ENCODE measurements around the gene ADIPOR1.
A peak's percentile ranks its signal among the peaks of the same experiment; 100 is the strongest.
"Not testable (repeated sequence)": the region's sequence is repeated elsewhere in the genome, so short reads cannot be mapped to it uniquely, and the experiment has no call there.

The ADIPOR1 gene

DNA sequence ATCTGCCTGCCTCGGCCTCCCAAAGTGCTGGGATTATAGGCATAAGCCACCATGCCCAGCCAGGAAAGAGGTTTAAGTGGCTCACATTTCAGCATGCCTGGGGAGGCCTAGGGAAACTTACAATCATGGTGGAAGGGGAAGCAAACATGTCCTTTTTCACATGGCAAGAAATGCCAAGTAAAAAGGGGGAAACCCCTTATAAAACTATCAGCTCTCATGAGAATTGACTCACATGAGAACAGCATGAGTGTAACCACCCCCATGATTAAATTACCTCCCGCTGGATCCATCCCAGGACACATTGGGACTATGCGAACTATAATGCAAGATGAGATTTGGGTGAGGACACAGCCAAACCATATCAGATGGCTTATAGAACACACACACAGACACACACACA is 22.3 kb downstream of the ADIPOR1 start:
- TF ChIP-seq GATA1 (IDR thresholded peaks at IDR 0.05; ENCODE audit: low read depth, low read length) (no peak), POLR2A (IDR thresholded peaks at IDR 0.05; ENCODE audit: low read length) (no peak)

GRCh38 chr1:202934755-202935154 is 23.4 kb downstream of the ADIPOR1 start:
- TF ChIP-seq POLR2A (IDR thresholded peaks at IDR 0.05; ENCODE audit: low read length) = no peak
- TF ChIP-seq GATA1 (IDR thresholded peaks at IDR 0.05; ENCODE audit: low read depth, low read length) = no peak
- DNase-seq = no peak

More for the DNA sequence above, 22.3 kb downstream of the ADIPOR1 start:
- no peak for DNase-seq

GRCh38 chr1:202932476-202932875 is 25.6 kb downstream of the ADIPOR1 start:
- TF ChIP-seq GATA1 (IDR thresholded peaks at IDR 0.05; ENCODE audit: low read depth, low read length) (no peak), POLR2A (IDR thresholded peaks at IDR 0.05; ENCODE audit: low read length) (no peak)
- no peak for DNase-seq

DNA sequence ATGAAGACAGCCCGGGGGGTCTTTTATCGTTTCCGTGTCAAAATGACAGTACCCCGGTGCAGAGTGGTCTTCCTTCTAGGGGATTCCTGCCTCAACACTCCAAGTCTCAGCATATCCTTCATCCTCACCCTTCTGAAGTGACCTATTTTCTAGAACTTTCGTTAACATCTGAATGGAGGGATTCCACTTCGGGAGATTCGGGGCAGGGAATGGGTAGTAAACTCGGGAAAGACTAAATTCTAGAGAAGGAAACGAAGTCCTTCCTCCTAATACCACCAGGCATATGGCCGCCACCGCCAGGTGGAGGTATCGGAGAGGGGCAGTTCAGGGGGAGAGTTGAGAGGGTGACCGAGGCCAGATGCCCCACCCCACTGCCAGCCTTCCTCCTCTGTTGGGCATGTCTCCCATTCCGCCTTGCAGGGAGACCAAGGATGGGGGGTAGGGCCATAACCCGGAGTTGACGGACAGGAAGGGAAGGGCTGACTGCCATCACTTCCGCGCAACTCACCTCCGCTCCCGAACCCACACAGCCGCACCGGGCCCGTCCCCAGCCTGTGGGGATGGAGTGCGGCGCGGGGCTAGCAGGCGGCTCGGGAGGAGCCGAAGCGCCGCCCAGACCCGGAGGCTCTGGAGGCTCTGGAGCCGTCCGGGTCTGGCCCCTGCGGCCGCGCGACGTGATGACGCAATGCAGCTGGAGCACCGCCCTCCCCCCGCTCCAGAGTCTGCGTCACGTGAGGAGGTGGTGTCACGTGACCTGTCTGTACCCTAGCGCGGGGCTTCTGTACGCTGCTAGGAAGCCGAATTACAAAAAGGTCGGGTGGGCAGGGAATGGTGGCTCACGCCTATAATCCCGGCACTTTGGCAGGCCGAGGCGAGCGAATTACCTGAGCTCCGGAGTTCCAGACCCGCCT is 31.3 kb downstream of the ADIPOR1 start, which contains the start of gene KLHL12:
Gene KLHL12 (minus strand): TSS at position 654 of the 911 bp plus-strand sequence. CDS start 2,072 bp downstream, outside the sequence.
- TF ChIP-seq GATA1 (IDR thresholded peaks at IDR 0.05; ENCODE audit: low read depth, low read length) (no peak), POLR2A (IDR thresholded peaks at IDR 0.05; ENCODE audit: low read length) (peak; percentile 98)
- peak; percentile 99 for DNase-seq

- DNase-seq = no peak
- TF ChIP-seq GATA1 (IDR thresholded peaks at IDR 0.05; ENCODE audit: low read depth, low read length) (no peak), POLR2A (IDR thresholded peaks at IDR 0.05; ENCODE audit: low read length) (no peak)
Observed at GRCh38 chr1:202923533-202923932, 34.6 kb downstream of the ADIPOR1 start.

DNA sequence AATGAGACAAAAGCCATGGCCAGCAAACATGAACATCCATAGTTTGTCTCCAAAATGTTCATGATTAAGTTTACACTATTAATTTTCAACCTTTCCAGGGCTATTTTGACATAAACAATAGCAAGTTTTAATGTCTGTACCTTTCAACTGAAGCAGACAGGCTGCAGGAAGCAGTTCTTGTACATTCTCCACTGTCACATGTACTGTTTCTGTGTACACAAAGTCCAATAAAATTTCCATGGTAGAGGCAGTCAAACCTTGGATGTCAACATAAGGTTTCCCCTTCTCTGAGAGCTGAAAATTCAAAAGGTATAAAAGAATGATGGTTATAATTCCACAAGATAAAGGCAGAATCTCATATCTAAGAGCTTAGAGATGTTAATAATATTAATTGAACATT is 38.5 kb downstream of the ADIPOR1 start:
- DNase-seq = no peak
- no peak for TF ChIP-seq GATA1 (IDR thresholded peaks at IDR 0.05; ENCODE audit: low read depth, low read length)
- no peak for TF ChIP-seq POLR2A (IDR thresholded peaks at IDR 0.05; ENCODE audit: low read length)

DNA sequence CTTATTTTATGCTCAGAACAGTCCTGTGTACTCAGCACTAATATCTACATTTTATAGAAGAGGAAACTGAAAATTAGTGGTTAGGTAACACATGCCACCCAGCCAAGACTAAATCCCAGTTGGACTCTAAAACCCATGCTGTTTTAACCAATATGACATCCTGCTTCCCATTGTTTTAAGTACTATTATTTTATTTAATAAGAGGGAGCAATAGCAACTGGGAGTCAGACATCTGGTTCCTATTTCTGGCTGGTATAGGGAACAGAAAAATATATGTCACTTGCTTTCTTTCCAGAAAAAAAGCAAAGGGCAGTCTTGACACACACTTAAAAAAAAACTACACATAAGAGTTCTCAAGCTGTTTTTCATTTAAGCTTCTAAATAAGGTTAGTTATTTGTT is 43.0 kb downstream of the ADIPOR1 start:
- TF ChIP-seq POLR2A (IDR thresholded peaks at IDR 0.05; ENCODE audit: low read length) (no peak), GATA1 (IDR thresholded peaks at IDR 0.05; ENCODE audit: low read depth, low read length) (no peak)
- no peak for DNase-seq

DNA sequence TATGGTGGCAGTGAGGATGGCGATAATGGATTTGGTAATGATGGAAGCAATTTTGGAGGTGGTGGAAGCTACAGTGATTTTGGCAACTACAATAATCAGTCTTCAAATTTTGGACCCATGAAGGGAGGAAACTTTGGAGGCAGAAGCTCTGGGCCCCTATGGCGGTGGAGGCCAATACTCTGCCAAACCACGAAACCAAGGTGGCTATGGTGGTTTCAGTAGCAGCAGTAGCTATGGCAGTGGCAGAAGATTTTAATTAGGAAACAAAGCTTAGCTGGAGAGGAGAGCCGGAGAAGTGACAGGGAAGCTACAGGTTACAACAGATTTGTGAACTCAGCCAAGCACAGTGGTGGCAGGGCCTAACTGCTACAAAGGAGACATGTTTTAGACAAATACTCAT is 45.6 kb downstream of the ADIPOR1 start:
- not testable (repeated sequence) for DNase-seq

DNA sequence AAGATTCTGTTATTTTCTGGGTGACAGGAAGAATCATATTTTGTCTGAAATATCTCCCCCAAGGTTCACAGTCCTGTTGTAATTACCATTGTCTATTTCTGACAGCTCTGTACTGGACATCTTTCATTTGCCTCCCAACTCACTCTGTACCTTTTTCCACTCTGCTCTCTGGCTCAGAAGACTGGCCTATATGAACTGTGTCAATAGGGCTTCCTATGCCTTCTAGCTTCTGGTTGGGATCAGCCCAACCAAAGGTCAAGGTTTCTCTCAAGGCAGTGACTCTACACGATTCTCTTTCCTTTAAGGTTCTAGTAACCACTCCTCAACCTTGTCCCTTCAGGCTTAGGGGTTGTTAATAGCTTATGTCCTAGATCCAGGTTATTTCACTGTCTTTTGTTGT is 48.6 kb downstream of the ADIPOR1 start:
- TF ChIP-seq POLR2A (IDR thresholded peaks at IDR 0.05; ENCODE audit: low read length) (no peak), GATA1 (IDR thresholded peaks at IDR 0.05; ENCODE audit: low read depth, low read length) (no peak)
- DNase-seq = no peak

- TF ChIP-seq GATA1 (IDR thresholded peaks at IDR 0.05; ENCODE audit: low read depth, low read length) (no peak), POLR2A (IDR thresholded peaks at IDR 0.05; ENCODE audit: low read length) (no peak)
Observed at GRCh38 chr1:202908998-202909397, 49.1 kb downstream of the ADIPOR1 start.

GRCh38 chr1:202905331-202905730 is 52.8 kb downstream of the ADIPOR1 start:
- no peak for TF ChIP-seq POLR2A (IDR thresholded peaks at IDR 0.05; ENCODE audit: low read length)
- no peak for TF ChIP-seq GATA1 (IDR thresholded peaks at IDR 0.05; ENCODE audit: low read depth, low read length)

More at GRCh38 chr1:202908998-202909397, 49.1 kb downstream of the ADIPOR1 start:
- DNase-seq = no peak

DNA sequence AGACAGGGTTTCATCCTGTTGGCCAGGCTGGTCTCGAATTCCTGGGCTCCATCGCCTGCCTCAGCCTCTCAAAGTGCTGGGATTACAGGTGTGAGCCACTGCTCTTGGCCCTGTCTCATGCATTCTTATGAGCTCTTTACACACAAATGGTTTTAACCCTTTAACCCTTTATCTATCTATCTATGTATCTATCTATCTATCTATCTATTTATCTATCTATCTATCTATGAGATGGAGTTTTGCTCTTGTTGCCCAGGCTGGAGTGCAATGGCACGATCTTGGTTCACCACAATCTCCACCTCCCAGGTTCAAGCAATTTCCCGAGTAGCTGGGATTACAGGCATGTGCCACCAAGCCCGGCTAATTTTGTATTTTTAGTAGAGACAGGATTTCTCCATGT is 54.3 kb downstream of the ADIPOR1 start:
- not testable (repeated sequence) for DNase-seq

More at GRCh38 chr1:202905331-202905730, 52.8 kb downstream of the ADIPOR1 start:
- peak; percentile 34 to 57 for DNase-seq

DNA sequence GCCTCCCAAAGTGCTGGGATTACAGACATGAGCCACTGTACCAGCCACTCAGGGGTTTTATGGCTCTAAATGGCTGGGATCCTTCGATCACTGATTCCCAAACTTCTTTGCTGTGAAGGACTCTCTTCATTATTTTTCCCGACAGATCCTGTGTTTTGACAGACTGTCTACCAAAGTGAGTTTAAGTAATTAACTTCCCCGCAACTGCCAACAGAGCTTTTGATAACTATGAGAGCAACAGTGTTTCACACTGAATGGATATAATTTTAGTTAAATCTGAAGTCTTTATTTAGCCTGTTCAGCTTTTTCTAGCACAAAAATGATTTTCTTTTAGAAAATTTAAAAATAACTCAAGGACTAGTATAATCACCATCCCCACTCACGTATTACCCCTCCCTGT is 56.6 kb downstream of the ADIPOR1 start:
- no peak for TF ChIP-seq GATA1 (IDR thresholded peaks at IDR 0.05; ENCODE audit: low read depth, low read length)
- no peak for TF ChIP-seq POLR2A (IDR thresholded peaks at IDR 0.05; ENCODE audit: low read length)
- DNase-seq = no peak

- DNase-seq = no peak
- no peak for TF ChIP-seq GATA1 (IDR thresholded peaks at IDR 0.05; ENCODE audit: low read depth, low read length)
- no peak for TF ChIP-seq POLR2A (IDR thresholded peaks at IDR 0.05; ENCODE audit: low read length)
Observed at GRCh38 chr1:202892501-202892900, 65.6 kb downstream of the ADIPOR1 start.

All from erythroblast (primary cell).